ENCODE results near the gene CBX1. TPM values are rescaled to one million over a fixed set of nuclear protein-coding genes. Genes with fewer than 3 reads are reported as not detected.

Gene CBX1
- total and polyA plus RNA-seq, 2 experiments from 2014 or later = 127 to 223 TPM

DNA sequence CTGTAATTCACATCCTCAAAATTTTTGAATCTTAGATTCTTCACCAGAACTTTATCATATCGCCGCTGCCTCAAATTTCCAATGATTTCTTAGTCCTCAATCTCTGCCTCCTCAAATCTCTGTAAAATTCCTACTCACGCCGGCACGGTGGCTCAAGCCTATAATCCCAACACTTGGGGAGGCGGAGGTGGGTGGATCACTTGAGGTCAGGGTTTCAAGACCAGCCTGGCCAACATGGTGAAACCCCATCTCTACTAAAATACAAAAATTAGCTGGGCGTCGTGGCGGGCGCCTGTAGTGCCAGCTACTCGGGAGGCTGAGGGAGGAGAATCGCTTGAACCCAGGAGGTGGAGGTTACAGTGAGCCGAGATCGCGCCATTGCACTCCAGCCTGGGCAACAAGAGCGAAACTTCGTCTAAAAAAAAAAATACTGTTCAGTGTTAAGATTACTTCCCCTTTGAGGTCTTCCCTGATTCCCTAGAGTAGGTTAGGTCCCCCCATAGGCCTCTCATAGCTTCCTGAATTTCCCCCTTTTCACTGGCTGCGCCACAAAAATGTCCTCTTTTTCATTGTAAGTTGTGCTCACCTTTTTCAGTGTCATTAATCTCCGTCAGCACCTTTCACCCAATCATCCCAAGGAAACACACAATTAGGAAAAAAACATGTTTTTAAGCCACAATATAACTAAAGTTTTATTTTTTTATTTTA is 919 bp upstream of the CBX1 start:
- H3K79me2 ChIP-seq (replicated peaks; ENCODE audit: insufficient read depth) = peaks cover 33% of the 10 kb centered on the region
- peaks cover 17% of the 10 kb centered on the region; the same call in 1 of the 2 replicates for H4K20me1 ChIP-seq (replicated peaks; ENCODE audit: insufficient read depth)
- Mint-ChIP-seq H3K4me1 (peaks cover 8% of the 10 kb centered on the region), H3K4me3 (peak overlapping the region; percentile 82), H3K27ac (no peak overlapping the region), H3K27me3 (ENCODE audit: insufficient read depth, low read depth, poor library complexity) (peaks cover 12% of the 10 kb centered on the region), H3K9me3 (no peaks in the 10 kb centered on the region; the same call in 1 of the 3 replicates), H3K36me3 (ENCODE audit: low read depth) (peaks cover 2% of the 10 kb centered on the region; the same call in 1 of the 3 replicates)
- H3K4me1 ChIP-seq (ENCODE audit: insufficient read depth) = peaks cover 7% of the 10 kb centered on the region; the same call in 1 of the 2 replicates
- peaks cover 4% of the 10 kb centered on the region for H3F3A ChIP-seq (replicated peaks; ENCODE audit: low read depth)
- H3K9me2 ChIP-seq (ENCODE audit: insufficient read depth) = no peaks in the 10 kb centered on the region
- TF ChIP-seq CTCF (conservative IDR thresholded peaks at IDR 0.05; ENCODE audit: low read depth in 2 of 2) = no peak
- TF ChIP-seq, protein P1, sequence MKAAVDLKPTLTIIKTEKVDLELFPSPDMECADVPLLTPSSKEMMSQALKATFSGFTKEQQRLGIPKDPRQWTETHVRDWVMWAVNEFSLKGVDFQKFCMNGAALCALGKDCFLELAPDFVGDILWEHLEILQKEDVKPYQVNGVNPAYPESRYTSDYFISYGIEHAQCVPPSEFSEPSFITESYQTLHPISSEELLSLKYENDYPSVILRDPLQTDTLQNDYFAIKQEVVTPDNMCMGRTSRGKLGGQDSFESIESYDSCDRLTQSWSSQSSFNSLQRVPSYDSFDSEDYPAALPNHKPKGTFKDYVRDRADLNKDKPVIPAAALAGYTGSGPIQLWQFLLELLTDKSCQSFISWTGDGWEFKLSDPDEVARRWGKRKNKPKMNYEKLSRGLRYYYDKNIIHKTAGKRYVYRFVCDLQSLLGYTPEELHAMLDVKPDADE (IDR thresholded peaks at IDR 0.05) = no peak
- no peak for TF ChIP-seq POLR2AphosphoS5 (IDR thresholded peaks at IDR 0.05; ENCODE audit: low read depth)
- TF ChIP-seq, protein P2, sequence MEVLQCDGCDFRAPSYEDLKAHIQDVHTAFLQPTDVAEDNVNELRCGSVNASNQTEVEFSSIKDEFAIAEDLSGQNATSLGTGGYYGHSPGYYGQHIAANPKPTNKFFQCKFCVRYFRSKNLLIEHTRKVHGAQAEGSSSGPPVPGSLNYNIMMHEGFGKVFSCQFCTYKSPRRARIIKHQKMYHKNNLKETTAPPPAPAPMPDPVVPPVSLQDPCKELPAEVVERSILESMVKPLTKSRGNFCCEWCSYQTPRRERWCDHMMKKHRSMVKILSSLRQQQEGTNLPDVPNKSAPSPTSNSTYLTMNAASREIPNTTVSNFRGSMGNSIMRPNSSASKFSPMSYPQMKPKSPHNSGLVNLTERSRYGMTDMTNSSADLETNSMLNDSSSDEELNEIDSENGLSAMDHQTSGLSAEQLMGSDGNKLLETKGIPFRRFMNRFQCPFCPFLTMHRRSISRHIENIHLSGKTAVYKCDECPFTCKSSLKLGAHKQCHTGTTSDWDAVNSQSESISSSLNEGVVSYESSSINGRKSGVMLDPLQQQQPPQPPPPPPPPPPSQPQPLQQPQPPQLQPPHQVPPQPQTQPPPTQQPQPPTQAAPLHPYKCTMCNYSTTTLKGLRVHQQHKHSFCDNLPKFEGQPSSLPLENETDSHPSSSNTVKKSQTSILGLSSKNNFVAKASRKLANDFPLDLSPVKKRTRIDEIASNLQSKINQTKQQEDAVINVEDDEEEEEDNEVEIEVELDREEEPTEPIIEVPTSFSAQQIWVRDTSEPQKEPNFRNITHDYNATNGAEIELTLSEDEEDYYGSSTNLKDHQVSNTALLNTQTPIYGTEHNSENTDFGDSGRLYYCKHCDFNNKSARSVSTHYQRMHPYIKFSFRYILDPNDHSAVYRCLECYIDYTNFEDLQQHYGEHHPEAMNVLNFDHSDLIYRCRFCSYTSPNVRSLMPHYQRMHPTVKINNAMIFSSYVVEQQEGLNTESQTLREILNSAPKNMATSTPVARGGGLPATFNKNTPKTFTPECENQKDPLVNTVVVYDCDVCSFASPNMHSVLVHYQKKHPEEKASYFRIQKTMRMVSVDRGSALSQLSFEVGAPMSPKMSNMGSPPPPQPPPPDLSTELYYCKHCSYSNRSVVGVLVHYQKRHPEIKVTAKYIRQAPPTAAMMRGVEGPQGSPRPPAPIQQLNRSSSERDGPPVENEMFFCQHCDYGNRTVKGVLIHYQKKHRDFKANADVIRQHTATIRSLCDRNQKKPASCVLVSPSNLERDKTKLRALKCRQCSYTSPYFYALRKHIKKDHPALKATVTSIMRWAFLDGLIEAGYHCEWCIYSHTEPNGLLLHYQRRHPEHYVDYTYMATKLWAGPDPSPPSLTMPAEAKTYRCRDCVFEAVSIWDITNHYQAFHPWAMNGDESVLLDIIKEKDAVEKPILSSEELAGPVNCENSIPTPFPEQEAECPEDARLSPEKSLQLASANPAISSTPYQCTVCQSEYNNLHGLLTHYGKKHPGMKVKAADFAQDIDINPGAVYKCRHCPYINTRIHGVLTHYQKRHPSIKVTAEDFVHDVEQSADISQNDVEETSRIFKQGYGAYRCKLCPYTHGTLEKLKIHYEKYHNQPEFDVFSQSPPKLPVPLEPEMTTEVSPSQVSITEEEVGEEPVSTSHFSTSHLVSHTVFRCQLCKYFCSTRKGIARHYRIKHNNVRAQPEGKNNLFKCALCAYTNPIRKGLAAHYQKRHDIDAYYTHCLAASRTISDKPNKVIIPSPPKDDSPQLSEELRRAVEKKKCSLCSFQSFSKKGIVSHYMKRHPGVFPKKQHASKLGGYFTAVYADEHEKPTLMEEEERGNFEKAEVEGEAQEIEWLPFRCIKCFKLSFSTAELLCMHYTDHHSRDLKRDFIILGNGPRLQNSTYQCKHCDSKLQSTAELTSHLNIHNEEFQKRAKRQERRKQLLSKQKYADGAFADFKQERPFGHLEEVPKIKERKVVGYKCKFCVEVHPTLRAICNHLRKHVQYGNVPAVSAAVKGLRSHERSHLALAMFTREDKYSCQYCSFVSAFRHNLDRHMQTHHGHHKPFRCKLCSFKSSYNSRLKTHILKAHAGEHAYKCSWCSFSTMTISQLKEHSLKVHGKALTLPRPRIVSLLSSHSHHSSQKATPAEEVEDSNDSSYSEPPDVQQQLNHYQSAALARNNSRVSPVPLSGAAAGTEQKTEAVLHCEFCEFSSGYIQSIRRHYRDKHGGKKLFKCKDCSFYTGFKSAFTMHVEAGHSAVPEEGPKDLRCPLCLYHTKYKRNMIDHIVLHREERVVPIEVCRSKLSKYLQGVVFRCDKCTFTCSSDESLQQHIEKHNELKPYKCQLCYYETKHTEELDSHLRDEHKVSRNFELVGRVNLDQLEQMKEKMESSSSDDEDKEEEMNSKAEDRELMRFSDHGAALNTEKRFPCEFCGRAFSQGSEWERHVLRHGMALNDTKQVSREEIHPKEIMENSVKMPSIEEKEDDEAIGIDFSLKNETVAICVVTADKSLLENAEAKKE (CRISPR knock-in tag; IDR thresholded peaks at IDR 0.05) = no peak
- TF ChIP-seq JUNB (IDR thresholded peaks at IDR 0.05; ENCODE audit: unreplicated experiment) = no peak
- TF ChIP-seq NANOG (IDR thresholded peaks at IDR 0.05; ENCODE audit: borderline replicate concordance) = no peak
- TF ChIP-seq STAT1 (IDR thresholded peaks at IDR 0.05; ENCODE audit: unreplicated experiment) = no peak
- TF ChIP-seq, protein P3, sequence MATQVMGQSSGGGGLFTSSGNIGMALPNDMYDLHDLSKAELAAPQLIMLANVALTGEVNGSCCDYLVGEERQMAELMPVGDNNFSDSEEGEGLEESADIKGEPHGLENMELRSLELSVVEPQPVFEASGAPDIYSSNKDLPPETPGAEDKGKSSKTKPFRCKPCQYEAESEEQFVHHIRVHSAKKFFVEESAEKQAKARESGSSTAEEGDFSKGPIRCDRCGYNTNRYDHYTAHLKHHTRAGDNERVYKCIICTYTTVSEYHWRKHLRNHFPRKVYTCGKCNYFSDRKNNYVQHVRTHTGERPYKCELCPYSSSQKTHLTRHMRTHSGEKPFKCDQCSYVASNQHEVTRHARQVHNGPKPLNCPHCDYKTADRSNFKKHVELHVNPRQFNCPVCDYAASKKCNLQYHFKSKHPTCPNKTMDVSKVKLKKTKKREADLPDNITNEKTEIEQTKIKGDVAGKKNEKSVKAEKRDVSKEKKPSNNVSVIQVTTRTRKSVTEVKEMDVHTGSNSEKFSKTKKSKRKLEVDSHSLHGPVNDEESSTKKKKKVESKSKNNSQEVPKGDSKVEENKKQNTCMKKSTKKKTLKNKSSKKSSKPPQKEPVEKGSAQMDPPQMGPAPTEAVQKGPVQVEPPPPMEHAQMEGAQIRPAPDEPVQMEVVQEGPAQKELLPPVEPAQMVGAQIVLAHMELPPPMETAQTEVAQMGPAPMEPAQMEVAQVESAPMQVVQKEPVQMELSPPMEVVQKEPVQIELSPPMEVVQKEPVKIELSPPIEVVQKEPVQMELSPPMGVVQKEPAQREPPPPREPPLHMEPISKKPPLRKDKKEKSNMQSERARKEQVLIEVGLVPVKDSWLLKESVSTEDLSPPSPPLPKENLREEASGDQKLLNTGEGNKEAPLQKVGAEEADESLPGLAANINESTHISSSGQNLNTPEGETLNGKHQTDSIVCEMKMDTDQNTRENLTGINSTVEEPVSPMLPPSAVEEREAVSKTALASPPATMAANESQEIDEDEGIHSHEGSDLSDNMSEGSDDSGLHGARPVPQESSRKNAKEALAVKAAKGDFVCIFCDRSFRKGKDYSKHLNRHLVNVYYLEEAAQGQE (IDR thresholded peaks at IDR 0.05; ENCODE audit: unreplicated experiment) = no peak
- TF ChIP-seq ZNF331 (CRISPR knock-in tag; IDR thresholded peaks at IDR 0.05; ENCODE audit: low read depth) = no peak
- TF ChIP-seq ZNF114 (CRISPR knock-in tag; IDR thresholded peaks at IDR 0.05) = no peak
- TF ChIP-seq CREB1 (CRISPR knock-in tag; IDR thresholded peaks at IDR 0.05; ENCODE audit: low read depth) = no peak
- TF ChIP-seq EZH2phosphoT487 (IDR thresholded peaks at IDR 0.05; ENCODE audit: unreplicated experiment) = no peak
- no peak for TF ChIP-seq EZH2 (IDR thresholded peaks at IDR 0.05; ENCODE audit: low read depth, unreplicated experiment)
- peak overlapping the region; percentile 91 for H2AFZ ChIP-seq
- H3K27ac ChIP-seq (ENCODE audit: low read depth) = 0 out of 2 replicates have a peak overlapping the region, but pooled peaks have one; percentile 37
- H3K27me3 ChIP-seq (ENCODE audit: insufficient read depth) = no peaks in the 10 kb centered on the region
- no peak for DNase-seq (ENCODE audit: low spot score)
- peak overlapping the region; percentile 87 for H3K4me3 ChIP-seq
- H3K36me3 ChIP-seq (ENCODE audit: insufficient read depth) = no peaks in the 10 kb centered on the region
- H3K4me2 ChIP-seq = peak overlapping the region; percentile 80
- no peak for ATAC-seq

All from GM23338 (cell line).